HG03135 (cell line): ENCODE measurements around the gene SEPTIN10.

Experiments
- ATAC-seq: cut with Tn5 transposase; IDR thresholded peaks from one replicate; pipeline ENCODE4 v1.9.1; 2021; ENCODE audit warnings: mild to moderate bottlenecking, moderate library complexity; ENCODE audit not compliant: unreplicated experiment

SEPTIN10 gene

DNA sequence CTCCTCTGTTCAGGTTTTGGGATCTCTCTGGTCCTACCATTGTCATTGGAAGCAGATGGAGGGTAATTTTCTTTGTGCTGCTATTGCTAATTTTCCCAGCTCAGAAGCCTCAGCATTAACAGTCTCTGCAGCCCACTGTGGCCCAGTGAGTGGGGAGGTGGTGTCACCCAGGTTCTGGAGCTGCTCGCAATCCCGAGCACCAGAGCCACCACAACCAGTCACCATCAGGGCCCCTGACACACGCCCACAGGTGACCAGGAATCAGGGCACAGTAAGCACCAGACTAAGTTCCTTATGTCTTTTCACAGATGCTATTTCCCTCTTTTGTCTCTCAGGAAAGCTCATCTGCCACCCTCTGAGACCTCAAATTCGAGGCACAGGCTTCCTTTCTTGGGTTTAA lies 87.9 kb downstream of the SEPTIN10 start:
- no peak for ATAC-seq

DNA sequence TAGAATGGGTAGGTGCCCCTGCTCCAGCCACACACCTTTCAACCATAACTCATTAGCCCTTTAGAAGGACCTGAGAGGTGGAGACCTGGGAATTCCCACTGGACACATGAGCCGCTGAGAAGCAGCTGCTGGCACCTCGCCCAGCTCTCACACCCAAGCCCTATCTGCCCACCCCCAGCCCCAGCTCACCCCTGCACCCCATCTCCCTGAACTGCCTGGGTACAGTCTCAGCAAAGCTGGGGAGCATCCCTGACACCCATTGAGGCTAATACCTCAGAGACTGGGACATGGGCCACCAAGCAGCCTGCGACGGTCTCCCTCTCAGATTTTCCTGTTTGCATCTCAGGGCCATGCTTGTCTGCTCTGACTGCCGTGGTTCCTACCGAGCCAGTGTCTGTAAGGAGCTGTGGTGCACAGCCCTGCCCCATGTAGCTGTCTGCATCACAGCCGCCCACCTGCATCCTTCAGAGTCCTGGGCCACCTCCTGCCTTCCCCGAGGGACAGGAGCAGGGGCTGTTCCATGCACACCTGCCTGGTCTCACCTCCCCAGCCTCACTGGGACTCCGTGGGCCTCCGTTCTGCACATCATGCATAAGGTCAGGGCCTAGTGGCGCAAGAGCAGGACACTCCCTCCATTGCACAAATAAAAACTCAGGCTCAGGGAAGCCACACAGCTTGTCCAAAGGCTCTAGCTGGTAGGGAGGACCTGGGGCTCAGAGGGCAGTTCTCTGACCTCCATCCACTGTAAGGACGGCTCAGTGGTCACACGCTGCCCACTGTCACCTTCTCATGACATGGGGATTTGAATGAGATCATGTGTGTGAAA lies 90.0 kb downstream of the SEPTIN10 start:
- ATAC-seq, result no peak

DNA sequence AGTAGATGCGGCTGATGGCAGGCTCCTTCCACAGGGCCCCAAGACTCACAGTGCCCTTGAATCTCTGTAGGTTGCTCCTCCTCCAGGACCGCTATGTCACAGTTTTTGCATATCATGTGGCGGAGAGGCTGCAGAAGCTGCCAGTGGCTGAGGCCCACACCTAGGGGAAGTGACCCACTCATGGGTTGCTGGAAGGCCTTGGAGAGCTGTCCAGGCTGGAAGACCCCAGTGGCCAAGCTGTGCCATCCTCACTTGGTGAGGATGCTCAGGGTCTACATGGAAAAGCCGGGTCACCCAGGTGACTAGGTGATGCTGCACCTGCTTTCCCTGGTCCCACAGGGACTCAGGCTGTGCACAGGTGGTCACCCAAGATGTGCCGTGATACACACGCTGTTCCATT lies 90.6 kb downstream of the SEPTIN10 start:
- no peak for ATAC-seq

DNA sequence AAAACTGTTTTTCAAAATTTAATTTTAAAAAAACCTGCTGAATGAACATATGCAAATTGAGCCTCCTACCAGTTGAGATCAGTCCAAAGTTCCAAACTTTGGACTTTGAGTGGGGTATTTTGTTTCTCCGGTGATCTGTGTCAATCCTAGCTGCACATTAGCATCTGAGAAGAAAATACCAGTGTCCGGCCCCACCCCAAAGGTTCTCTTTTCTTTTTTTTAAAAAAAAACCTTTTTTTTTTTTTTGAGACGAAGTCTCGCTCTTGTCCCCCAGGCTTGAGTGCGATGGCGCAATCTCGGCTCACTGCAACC lies 91.7 kb downstream of the SEPTIN10 start:
- no peak for ATAC-seq

DNA sequence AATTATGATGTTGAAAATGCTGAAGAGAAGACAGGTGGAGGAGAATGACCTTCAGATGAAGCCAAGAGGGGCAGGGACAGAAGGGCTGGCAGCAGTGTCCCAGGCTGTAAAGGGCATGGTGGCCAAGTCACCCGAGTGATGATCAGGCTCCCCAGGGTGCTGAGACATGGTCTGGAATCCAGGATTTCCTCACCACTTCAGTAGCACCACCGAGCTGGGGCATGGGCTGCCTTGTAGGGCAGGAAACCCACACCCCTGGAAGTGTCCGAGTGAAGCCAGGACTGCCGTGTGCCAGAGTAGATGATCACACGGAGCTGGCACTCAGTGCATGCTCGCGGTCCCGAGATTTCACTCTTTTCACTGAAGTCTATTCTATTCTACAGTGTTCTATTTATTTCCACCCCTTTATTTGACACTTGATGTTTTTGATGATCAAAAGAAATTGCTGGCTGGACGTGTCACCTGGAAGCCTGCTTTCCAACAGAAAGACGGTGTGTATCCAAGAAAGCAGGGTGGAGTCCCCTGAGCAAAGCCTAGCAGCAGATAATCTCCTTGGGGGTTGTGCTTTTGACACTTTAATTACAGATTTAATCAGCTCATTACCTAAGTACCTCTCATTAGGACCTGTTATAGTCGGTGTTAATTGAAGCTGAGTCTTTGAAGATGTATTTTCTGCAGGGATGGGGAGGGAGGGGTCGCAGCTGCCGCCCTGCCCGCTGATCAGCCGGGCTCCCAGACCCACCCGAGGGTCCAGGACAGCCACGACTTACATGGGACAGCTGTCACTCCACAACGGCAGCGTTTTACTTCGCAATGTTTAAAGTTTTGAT lies 92.3 kb downstream of the SEPTIN10 start:
- no peak for ATAC-seq

DNA sequence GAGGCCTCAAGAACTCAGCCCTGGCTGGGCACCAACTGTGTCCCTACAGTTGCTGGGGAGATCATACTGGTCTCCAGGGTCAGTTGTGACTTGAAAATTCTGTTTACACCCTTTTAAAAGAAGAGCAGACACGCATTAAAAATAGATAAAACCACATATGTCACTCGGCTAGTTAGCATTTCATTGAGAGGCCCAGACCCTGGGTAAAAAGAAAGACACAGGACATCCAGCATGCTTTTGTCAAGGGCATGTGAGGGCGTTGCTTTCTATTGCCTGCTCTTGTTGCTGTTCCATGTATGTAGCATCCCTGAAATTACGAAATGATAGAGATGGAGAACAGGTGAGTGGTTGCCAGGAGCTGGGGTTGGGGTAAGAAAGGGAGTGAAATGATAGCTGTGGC lies 94.3 kb downstream of the SEPTIN10 start:
- ATAC-seq, result no peak

DNA sequence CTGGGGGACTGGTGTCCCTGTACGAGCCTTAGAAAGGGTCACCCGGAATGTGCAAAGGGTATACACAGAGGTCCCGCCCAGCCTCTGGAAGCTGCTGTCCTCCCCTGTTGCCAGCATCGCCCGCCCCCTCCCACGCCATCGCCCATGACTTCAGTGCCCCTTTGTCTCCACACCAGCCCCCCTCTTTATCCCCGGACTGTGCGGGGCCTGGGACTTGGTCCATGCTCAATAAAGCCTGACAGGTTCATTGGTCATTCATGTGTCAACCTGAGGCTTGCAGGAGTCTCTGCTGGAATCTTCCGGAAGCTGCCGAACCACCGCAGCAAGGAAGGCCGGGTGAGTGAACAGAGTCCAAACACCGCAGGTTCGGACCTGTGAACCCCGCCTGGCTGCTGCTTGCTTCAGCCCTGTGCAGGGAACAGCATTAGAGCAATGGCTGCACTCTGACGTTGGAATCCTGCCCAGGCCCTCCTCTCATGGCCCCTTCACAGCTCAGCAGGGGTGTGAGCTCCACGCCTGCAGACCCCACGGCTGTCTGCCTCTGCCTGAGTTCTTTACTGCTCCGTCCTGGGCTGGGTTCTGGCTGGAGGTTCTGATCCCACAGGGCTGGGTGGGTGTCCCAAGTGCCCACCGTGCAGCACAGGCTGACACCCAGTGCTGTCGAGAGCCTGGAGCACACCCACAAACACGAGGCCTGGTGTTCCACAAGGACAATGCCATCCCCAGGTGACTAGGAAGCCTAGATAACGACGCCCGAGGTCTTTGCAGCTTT lies 96.5 kb downstream of the SEPTIN10 start:
- ATAC-seq, result no peak

DNA sequence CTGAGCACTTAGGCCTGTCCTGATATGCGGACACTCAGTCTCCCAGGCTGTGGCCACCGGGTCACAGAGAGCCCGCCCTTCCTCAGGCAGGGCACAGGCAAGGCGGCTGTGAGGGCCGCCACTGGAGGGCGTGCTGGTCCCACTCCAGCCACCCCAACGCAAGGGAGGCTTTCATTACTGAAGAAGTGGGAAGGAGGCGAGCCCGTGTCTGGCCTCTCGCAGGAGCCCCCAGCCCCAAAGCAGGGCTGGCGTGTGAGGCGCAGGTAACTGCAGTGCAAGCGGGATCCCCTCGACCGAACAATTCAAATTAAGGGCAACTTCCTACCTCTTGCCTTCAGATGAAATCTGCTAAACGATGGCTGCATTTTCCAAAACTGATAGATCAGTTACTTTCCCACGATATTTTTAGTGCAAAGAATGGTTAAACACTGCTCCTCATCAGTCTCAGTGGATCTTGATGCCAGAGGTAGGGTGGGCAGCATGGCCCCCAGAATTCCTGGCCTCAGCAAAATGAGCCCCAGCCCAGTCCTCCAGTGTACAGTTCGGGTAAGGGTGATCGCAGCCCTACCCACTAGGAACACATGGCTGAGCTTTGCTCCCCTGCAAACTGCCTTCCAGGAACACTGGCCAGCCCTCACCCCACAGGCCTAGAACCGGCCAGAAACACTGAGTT lies 97.2 kb downstream of the SEPTIN10 start:
- no peak for ATAC-seq

DNA sequence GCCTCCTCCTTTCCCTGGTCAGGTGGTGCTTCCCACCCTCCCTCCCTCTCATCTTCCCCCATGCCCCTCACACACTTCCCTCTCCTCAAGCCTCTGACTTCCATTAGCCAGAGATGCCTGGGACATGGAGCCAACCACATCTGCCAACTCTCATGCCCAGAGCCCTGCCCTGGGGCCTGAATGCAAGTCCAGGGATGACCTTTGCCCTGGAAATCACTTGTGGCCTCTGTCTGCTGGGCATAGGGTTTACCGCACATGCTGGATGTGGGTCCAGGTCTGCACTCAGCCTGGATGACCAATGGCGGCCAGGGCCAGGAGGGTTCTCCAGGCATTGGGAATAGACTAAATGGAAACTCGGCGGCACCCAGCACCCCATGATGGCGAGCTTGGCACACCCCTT lies 98.9 kb downstream of the SEPTIN10 start:
- ATAC-seq, result no peak

DNA sequence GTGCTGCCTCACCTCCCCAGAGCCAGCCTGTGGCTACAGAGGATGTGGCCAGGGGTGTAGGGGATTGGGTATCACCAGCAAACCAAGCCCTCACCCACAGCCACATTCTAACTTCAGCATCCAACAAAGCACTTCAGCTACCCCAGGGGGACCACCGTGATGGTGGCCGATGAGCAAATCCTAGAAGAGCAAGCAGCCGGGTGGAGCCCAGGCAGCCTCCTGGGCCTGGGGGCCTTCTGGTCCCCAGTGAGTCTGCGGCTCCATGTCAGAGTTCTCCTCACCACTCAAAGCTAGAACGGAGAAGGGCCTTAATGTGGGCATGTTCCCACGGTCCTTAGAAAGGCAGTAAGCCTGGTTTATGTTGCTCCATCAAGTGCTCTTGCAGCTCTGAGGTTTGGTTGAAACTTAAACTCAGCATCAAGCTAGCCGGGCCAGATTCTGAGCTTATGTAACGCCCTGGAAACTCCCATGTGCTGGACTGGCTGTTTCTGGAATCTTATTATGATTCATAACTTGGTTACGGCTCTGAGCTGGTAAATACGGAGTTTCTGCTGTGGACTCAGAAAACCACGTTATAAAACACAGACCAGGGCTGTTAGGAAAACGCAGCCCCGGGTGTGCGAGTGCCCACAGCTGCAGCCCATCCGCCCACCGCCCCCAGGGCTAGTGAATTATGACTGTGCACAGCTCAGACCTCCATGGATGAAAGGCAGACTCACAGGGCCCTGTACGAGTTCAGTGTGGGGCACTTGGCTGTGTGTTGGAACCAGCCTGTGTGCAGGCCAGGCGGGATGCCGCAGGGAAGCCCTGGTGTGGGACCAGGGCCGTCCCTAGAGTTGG lies 99.8 kb downstream of the SEPTIN10 start:
- ATAC-seq, result peak; percentile 65

DNA sequence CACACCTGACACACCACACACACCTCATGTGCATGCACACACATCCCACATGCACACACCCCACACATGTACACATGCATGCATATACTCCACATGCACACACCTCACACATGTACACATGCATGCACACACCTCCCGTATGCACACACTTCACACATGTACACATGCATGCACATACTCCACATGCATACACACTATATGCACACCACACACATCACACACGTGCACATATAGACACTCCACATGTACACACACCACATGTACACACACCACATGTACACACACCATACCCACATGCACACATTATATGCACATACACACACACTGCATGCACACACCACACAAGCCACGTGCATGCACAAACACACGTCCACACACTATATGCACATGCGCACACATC lies 100.5 kb downstream of the SEPTIN10 start:
- no peak for ATAC-seq

DNA sequence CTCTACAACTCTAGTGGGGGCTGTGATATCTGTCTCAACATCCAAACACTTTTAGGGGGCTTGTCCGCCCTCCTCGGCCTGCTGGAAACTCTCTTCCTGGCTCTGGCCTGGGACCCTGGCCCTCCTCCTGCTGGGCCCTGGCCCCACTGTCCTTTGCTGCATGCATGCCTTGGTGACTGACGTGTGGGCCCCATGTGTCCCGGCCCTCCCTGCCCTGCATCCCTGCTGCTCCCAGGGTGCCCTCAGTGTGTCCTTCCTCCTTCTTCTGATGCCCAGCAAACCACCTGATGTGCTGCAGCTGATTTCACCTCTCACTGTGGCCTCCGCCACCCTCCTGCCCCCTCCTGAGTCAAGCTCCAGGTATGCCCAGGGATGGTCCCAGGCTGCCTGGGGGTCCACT lies 101.7 kb downstream of the SEPTIN10 start:
- ATAC-seq, result no peak

DNA sequence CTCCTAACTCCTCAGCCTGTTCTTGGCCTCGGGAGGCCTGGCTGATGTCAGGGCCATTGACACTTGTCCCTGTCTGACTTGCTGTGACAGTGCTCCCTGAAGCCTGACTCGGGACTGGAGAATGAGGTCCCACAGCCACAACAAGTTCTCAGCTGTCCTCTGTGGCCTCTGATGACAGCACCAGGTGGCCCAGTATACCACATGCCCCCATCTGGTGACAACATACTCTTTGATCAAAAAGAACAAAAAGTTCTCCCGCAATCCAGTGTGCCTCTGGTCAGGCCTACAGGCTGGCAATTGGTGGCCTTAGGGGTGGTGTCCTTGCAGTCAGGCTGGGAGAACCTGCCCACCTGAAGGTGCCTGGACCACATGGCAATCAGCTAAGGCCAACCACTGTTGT lies 102.6 kb downstream of the SEPTIN10 start:
- ATAC-seq, result no peak

DNA sequence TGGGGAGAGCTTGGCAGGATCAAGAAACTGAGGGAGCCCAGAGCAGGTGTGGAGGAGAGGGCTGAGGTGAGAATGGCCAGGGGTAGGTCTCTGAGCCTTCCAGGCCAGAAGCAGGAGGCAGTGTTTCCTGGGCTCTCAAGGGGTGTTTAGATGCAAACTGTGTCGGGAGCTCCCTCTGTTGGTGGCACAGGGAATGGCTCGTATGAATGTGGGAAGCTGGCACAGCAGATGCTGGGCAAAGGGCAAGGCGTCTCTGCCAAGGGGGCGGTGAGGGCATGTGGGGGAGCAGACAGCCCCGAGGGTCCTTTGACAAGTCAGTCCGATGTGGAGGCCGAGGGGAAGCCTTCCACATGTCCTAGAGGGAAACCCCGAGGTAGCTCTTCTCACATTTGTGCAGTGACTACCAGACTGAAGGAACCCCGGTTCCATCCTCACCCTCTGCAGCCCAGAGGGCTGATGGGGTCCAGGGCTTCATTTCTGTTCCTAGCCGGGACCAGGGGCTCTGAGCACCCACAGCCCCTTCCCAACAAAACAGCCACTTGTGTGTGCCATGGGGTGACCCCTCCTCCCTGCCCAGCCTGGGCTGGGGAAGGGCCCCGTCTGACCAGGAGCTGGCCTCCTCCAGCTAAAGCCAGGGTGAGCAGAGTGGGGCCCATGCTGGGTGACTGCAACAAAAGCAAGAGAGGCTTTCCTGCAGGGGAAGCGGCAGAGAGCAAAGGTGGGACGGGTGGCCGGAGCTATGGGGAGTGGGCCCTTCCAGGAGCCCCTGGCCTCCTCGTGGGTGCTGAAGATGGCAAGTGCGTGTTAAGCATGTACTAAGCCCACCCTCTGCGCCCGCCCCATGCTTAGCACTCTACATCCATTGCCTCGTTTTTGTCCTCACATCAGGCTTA lies 103.4 kb downstream of the SEPTIN10 start:
- ATAC-seq, result peak; percentile 36

DNA sequence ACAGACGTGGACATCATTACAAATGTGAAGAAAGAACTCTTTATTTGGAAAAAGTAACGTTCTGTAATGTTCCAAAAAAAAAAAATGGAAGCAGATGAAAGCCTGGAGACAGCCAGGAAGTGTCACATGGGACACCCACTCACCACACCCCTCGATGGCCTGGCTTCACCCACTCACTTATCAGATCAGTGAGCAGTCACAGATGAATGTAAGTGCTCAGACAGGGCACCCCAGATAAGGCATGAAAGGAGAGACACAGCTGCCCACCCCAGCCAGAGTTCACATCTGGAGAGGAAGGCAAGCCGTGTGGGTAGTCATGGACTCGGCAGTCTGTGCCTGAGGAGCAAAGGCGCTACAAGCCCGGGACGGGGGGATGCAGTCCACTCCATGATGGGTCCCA lies 105.2 kb downstream of the SEPTIN10 start:
- no peak for ATAC-seq

DNA sequence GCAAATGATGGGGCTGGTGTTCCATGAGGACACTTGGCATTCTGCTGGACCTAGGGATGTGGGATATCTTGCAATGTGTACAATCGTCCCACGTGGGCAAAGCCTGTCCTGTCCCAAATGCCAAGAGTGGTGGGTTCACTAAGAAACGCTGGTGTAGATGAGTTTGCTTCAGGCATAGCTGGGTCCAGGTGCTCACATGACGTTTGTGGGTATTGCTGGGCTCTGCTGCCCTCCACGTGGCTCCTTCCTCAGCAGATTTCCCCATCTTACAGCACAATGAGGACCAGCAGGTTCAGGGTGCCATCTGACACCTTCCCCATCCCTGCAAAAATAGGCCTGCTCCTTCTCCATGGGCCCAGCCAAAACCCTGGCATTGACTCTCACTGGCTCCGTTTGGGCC lies 105.9 kb downstream of the SEPTIN10 start:
- no peak for ATAC-seq

DNA sequence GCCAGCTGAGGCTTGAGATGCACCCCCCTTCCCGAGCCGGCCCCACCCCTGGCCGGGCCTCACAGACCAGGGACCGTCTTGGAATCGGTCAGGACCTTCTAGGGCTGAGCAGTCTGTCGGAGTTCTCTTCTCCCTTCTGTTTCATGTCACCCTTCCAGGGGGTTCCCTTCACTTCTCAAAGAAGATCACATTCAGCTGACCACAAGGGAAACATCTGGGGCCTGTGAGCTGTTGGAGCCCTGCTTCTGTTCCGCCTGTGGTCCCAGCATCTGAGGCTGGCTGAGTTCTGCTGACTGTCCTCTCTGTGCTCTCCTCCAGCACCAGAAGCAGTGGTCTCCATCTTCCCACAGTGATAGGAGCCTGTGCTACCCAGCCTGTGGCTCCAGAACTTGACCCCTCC lies 106.5 kb downstream of the SEPTIN10 start:
- no peak for ATAC-seq

DNA sequence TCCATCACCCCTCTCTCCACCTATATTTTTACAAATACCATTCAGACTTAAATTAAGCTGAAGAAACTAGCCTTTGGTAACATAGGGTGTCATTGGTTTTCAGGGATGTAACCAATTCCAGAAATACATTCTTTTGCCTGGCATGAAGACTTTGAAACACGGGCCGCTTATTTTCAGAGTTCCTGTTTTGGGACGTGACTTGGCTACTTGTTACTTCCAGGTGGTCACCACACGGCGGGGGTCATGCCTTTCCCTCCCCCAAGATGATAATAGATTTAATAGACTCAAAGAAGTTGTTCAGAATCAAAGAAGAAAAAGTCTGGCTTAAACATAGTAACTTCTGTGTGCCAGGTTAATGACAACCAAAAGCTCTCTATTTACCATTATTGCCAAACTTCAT lies 110.6 kb downstream of the SEPTIN10 start:
- no peak for ATAC-seq

DNA sequence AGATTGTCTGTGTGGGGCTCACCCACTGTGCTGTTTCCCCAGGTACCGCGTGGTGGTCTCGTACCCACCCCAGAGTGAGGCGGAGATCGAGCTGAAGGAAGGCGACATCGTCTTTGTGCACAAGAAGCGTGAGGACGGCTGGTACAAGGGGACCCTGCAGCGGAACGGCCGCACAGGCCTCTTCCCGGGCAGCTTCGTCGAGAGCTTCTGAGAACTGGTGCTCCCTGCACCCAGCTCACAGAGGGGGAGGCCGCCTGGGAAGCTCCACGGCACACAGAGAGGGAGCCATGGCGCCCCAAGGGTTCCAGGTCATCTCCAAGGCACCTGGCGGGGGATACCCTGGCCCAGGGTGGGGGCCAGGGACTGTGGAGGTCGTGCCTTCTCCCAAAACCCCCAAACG lies 112.3 kb downstream of the SEPTIN10 start:
- ATAC-seq, result no peak
